Left hindlimb (tissue), 1 donor: ENCODE measurements around the gene LRP2.

Source experiments
- DNase-seq: peaks from one replicate; pipeline ENCODE4 v3.0.0-alpha.2; 2018

The LRP2 gene

DNA sequence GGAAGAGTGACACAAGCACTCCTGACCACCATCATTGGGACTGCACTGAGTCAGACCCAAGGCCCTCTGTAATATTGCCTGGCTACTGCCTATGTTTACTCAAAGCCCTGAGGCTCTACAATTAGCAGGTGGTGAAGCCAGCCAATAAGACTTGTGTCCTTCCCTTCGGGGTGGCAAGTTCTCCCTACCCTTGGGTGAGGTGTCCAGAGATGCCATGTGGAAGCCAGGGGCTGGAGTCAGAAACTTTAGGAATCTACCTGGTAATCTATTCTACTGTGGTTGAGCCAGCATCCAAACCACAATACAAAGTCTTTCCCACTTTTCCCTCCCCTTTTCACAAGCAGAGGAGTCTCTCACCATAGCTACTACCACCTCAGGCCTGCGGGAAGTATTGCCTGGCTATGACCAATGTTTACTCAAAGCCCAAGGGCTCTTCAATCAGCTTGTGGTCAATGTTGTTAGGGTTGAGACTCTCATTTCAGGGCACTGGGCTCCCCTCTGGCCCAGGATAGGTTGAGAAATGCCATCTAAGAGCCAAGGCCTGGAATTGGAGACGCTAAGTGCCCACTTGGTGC is 275.4 kb downstream of the LRP2 start:
- no peak for DNase-seq

DNA sequence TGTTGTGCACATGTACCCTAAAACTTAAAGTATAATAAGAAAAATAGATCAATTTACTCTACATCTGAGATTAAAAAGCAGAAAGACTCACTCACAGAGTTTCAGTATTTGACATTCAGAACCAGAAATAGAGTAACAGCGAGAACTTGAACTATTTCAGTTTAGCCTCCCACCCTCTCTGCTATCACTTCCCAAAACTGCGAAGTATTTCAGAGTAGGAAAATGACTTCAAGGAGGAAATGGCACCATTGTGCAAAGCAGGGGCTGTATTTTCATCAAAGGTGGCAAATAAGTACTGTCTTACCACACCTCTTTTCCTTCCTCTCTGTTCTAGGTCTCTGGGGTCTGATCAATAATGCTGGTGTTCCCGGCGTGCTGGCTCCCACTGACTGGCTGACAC is 279.3 kb downstream of the LRP2 start:
- DNase-seq, result no peak

DNA sequence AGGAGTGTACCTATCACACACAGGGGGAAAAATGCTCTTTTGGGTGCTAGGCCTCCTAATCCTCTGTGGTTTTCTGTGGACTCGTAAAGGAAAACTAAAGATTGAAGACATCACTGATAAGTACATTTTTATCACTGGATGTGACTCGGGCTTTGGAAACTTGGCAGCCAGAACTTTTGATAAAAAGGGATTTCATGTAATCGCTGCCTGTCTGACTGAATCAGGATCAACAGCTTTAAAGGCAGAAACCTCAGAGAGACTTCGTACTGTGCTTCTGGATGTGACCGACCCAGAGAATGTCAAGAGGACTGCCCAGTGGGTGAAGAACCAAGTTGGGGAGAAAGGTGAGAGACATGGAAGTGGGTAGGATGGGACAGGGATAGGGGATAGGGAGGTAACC is 280.8 kb downstream of the LRP2 start:
- DNase-seq, result no peak

DNA sequence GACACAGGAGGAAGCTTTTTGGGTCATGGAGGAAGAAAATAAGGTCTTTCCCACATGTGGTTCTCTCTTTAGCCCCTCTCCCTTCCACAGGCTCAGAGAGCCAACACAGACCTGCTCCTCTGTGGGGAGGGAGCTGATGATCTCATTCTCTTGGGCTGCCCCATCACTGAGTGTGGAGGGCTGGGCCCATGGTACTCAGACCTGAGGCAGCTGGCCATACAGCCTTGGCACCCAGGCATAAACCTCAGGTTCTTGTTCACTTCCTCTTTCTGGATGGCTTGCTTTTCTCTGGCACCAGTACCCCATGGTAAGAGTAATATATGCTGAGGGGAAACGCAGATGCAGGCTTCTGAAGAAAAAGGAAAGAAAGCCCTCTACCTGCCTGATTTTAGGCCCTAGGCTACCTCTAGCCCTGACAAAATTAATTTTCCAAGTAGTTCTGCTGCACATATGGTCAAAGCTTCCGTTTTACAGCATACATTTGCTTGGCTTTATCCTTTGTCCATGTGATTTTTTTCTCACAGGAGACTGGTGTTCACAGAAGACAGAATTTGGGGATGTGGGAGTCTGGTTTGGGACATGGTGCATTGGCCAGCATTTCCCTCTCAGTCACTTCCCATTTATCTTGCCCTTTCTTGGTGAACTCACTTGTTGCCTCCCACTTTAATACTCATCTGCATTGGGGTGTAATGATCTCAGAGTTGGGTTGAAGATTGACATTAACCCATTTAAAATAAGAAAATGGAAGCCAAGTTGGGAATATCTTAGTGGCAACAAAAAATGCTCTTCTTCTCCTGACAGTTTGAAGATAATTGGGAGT is 281.9 kb downstream of the LRP2 start:
- DNase-seq, result no peak

DNA sequence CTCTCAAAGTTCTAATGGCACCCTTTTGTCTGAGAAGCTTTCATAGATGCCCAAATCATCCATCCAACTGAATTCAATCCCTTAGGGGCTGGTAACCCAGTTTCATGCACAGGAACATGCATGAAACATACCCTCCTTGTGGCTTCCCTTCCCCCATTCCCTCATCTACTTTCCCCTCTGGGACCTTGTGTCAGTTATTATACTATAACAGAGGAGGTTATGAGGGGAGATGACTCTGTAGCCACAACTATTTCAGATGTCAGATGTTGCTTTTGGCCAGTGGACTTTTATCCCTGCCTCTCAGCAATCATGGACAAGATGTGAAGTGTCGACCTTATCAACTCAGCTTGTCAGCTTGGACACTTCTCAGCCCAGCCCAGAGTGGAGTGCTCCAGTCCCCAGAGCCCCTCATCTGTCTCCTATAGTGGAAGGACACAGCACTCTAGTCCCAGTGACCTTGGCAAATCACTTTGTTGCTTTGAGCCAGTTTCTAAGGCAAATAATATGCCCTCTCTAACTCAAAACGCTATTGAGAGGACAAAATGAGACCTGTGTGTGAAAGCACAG is 284.6 kb downstream of the LRP2 start:
- DNase-seq, result no peak
